ENCODE measurements around the gene COG1. TPM values are rescaled to one million over a fixed set of nuclear protein-coding genes. Genes with fewer than 3 reads are reported as not detected.

The COG1 gene
- total RNA-seq, 1 donor from 2014 or later = 26.7 TPM

GRCh38 chr17:73158133-73158532 lies 34.7 kb upstream of the COG1 start:
- H3K27me3 ChIP-seq (ENCODE audit: control insufficient read depth, insufficient read depth, low read length) = peaks cover 8% of the 10 kb centered on the region
- no peak for TF ChIP-seq CTCF (IDR thresholded peaks at IDR 0.05; ENCODE audit: insufficient read depth, low read length, poor library complexity, severe bottlenecking)
- DNase-seq (ENCODE audit: low read depth) = no peak
- H3K4me3 ChIP-seq (ENCODE audit: low read depth, low read length) = no peak overlapping the region
- no peaks in the 10 kb centered on the region for H3K36me3 ChIP-seq (ENCODE audit: control insufficient read depth, insufficient read depth, low read length)

- H3K4me3 ChIP-seq (ENCODE audit: low read depth, low read length) = no peak overlapping the region
- H3K27me3 ChIP-seq (ENCODE audit: control insufficient read depth, insufficient read depth, low read length) = peaks cover 37% of the 10 kb centered on the region
- TF ChIP-seq CTCF (IDR thresholded peaks at IDR 0.05; ENCODE audit: insufficient read depth, low read length, poor library complexity, severe bottlenecking) = no peak
- no peak for DNase-seq (ENCODE audit: low read depth)
- H3K36me3 ChIP-seq (ENCODE audit: control insufficient read depth, insufficient read depth, low read length) = no peaks in the 10 kb centered on the region
Measured at GRCh38 chr17:73160980-73161630, 31.8 kb upstream of the COG1 start.

- Histone ChIP-seq H3K27me3 (ENCODE audit: control insufficient read depth, insufficient read depth, low read length) (peaks cover 52% of the 10 kb centered on the region), H3K4me3 (ENCODE audit: low read depth, low read length) (no peak overlapping the region), H3K36me3 (ENCODE audit: control insufficient read depth, insufficient read depth, low read length) (no peaks in the 10 kb centered on the region)
- TF ChIP-seq CTCF (IDR thresholded peaks at IDR 0.05; ENCODE audit: insufficient read depth, low read length, poor library complexity, severe bottlenecking) = no peak
- no peak for DNase-seq (ENCODE audit: low read depth)
Measured at GRCh38 chr17:73163043-73163442, 29.8 kb upstream of the COG1 start.

- Histone ChIP-seq H3K36me3 (ENCODE audit: control insufficient read depth, insufficient read depth, low read length) (no peaks in the 10 kb centered on the region), H3K27me3 (ENCODE audit: control insufficient read depth, insufficient read depth, low read length) (peaks cover 57% of the 10 kb centered on the region), H3K4me3 (ENCODE audit: low read depth, low read length) (peak overlapping the region; percentile 38)
- TF ChIP-seq CTCF (IDR thresholded peaks at IDR 0.05; ENCODE audit: insufficient read depth, low read length, poor library complexity, severe bottlenecking) = no peak
- no peak for DNase-seq (ENCODE audit: low read depth)
Measured at GRCh38 chr17:73165616-73166404, 27.0 kb upstream of the COG1 start.

GRCh38 chr17:73166731-73167581 lies 25.9 kb upstream of the COG1 start:
- no peak for TF ChIP-seq CTCF (IDR thresholded peaks at IDR 0.05; ENCODE audit: insufficient read depth, low read length, poor library complexity, severe bottlenecking)
- DNase-seq (ENCODE audit: low read depth) = no peak
- peaks cover 56% of the 10 kb centered on the region for H3K27me3 ChIP-seq (ENCODE audit: control insufficient read depth, insufficient read depth, low read length)
- no peaks in the 10 kb centered on the region for H3K36me3 ChIP-seq (ENCODE audit: control insufficient read depth, insufficient read depth, low read length)
- H3K4me3 ChIP-seq (ENCODE audit: low read depth, low read length) = no peak overlapping the region
